Gastrocnemius medialis (tissue), 4 donors: ENCODE measurements around the gene UBE3B. TPM values are rescaled to one million over a fixed set of nuclear protein-coding genes. Genes with fewer than 3 reads are reported as not detected.

Experiments used
- ATAC-seq, 2 donors: fragments of 150-250 bp; one replicate each; pipeline ENCODE4 v1.9.1; 2016
- DNase-seq, 2 donors: peaks; one replicate each; pipeline ENCODE4 v3.0.0-alpha.2; 2019
- H3K27ac ChIP-seq, 4 donors: fragments of 200-600 bp; sonication (generic); 1 replicate in 1 of 4; 2 replicates in 3 of 4; pipeline ENCODE4 v1.5.1; 2016 to 2018; ENCODE audit warnings: mild to moderate bottlenecking in 2 of 4, moderate library complexity in 1 of 4
- H3K27me3 ChIP-seq, 3 donors: fragments of 200-600 bp; sonication (generic) in 2 of 3; 1 replicate in 1 of 3; 2 replicates in 2 of 3; pipeline versions ENCODE4 v1.5.1 to v1.6.0; 2016 to 2019; ENCODE audit warnings: mild to moderate bottlenecking in 1 of 3, moderate library complexity in 1 of 3
- H3K36me3 ChIP-seq, 2 donors: fragments of 200-600 bp; sonication (generic) in 1 of 2; one replicate each; pipeline ENCODE4 v1.5.1; 2017 to 2018
- H3K4me1 ChIP-seq, 2 donors: fragments of 200-600 bp; sonication (generic) in 1 of 2; one replicate each; pipeline ENCODE4 v1.5.1; 2016 to 2017; ENCODE audit warnings: mild to moderate bottlenecking in 2 of 2
- H3K4me3 ChIP-seq, 4 donors: fragments of 200-600 bp; sonication (generic) in 3 of 4; 1 replicate in 1 of 4; 2 replicates in 3 of 4; pipeline ENCODE4 v1.5.1; 2016 to 2019; ENCODE audit warnings: mild to moderate bottlenecking in 2 of 4
- H3K9me3 ChIP-seq, 3 donors: fragments of 200-600 bp; sonication (generic) in 2 of 3; 1 replicate in 1 of 3; 2 replicates in 2 of 3; pipeline ENCODE4 v1.5.1; 2016 to 2019
- CTCF ChIP-seq, 5 experiments: fragments of 450-650 bp in 3 of 5; fragments of 200-600 bp in 2 of 5; sonication (generic) in 2 of 5; IDR thresholded peaks in 4 of 5; conservative IDR thresholded peaks in 1 of 5; 1 replicate in 4 of 5; 2 replicates in 1 of 5; pipeline ENCODE4 v1.5.1; 2016 to 2019; ENCODE audit warnings: antibody characterized with exemption in 5 of 5, mild to moderate bottlenecking in 3 of 5, moderate library complexity in 3 of 5
- POLR2A ChIP-seq, 2 donors: fragments of 450-650 bp; IDR thresholded peaks; one replicate each; pipeline ENCODE4 v1.6.1; 2017; ENCODE audit warnings: antibody characterized with exemption in 2 of 2, mild to moderate bottlenecking in 2 of 2, moderate library complexity in 2 of 2
- in situ Hi-C, 4 donors: fragments of 200-750 bp; cut with MboI; loops; one replicate each; pipeline versions ENCODE4 v1.15.0 to v1.8.0; 2017; ENCODE audit warnings: low sequenced_read_pairs in 4 of 4
- intact Hi-C: fragments of 100-400 bp; cut with DNase I; formaldehyde crosslinking; loops from one replicate; pipeline ENCODE4 v1.15.1; 2023; ENCODE audit warnings: low total_unique reads
- total RNA-seq, 4 donors: library from RNA; depleted of rRNA; stranded (reverse); fragments of >200 nt; gene quantifications; one replicate each; pipeline versions ENCODE4 v1.1.0 to v1.2.3, GENCODE V29; 2016

Gene UBE3B
- total RNA-seq, 4 donors from 2014 or later = 44.8 to 58.2 (median 55.9) TPM

GRCh38 chr12:109493090-109493489 lies 15.7 kb downstream of the UBE3B start:
- TF ChIP-seq CTCF (IDR thresholded peaks at IDR 0.05 in 4 of 5, conservative IDR thresholded peaks at IDR 0.05 in 1 of 5) (no peak), POLR2A (IDR thresholded peaks at IDR 0.05) (no peak)
- in situ Hi-C loops (no loop called here), intact Hi-C loops (no loop called here)
- H3K27me3 ChIP-seq = no peaks in the 10 kb centered on the region
- ATAC-seq = no peak
- H3K27ac ChIP-seq = no peak overlapping the region
- H3K36me3 ChIP-seq = peaks cover 0 to 90% of the 10 kb centered on the region in 2 donors
- no peak overlapping the region for H3K4me3 ChIP-seq
- DNase-seq = no peak
- H3K9me3 ChIP-seq = no peaks in the 10 kb centered on the region
- H3K4me1 ChIP-seq = peaks cover 0 to 22% of the 10 kb centered on the region in 2 donors

DNA sequence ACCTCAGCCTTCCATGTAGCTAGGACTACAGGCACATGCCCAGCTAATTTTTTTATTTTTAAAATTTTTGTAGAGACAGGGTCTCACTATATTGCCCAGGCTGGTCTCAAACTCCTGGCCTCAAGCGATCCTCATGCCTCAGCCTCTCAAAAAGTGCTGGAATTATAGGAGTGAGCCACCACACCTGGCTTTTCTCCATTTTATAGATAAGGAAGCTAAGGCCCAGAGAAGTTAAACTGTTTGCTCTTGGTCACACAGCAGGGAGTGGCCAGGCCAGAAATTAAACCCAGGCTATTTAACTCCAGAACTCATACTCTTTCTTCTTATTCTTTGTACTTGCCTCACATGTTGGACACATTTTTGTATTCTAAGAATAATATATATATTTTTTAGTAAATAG lies 16.5 kb downstream of the UBE3B start:
- Histone ChIP-seq H3K27ac (no peak overlapping the region), H3K36me3 (peaks cover 0 to 90% of the 10 kb centered on the region in 2 donors), H3K9me3 (no peaks in the 10 kb centered on the region), H3K27me3 (no peaks in the 10 kb centered on the region), H3K4me3 (no peak overlapping the region), H3K4me1 (peaks cover 0 to 20% of the 10 kb centered on the region in 2 donors)
- intact Hi-C loops = no loop called here
- ATAC-seq = no peak
- in situ Hi-C loops = no loop called here
- TF ChIP-seq POLR2A (IDR thresholded peaks at IDR 0.05) (no peak), CTCF (IDR thresholded peaks at IDR 0.05 in 4 of 5, conservative IDR thresholded peaks at IDR 0.05 in 1 of 5) (no peak)
- DNase-seq = no peak

DNA sequence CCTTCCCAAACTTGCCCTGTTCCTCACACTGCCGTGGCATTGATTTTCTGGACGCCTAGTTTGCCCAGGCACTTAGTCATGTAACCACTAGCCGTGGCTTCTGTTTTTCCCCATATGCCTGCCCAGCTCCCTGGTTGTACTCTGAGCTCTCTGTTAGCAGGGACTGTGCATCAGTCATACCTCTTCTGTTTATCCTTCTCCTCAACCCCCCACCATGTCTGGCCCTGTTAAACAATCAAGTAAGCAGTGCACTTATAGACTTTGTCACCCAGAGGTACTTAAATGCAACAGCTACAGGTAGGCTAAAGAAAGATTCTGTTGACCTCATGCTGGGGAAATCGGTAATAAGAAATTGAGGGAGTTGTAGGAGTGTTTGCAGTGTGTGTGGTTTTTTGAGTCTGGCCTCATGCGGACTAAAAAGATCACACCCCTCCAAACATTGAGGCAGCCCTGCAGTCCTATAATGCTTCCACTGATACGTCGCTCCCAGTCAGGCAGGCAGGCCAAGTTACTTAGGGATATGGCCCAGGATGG lies 17.0 kb downstream of the UBE3B start:
- intact Hi-C loops (no loop called here), in situ Hi-C loops (no loop called here)
- TF ChIP-seq POLR2A (IDR thresholded peaks at IDR 0.05) = no peak
- no peak for TF ChIP-seq CTCF (IDR thresholded peaks at IDR 0.05 in 4 of 5, conservative IDR thresholded peaks at IDR 0.05 in 1 of 5)
- H3K4me3 ChIP-seq = no peak overlapping the region
- peaks cover 0 to 16% of the 10 kb centered on the region in 2 donors for H3K4me1 ChIP-seq
- DNase-seq (no peak), ATAC-seq (no peak)
- H3K36me3 ChIP-seq = peaks cover 0 to 90% of the 10 kb centered on the region in 2 donors
- no peaks in the 10 kb centered on the region for H3K9me3 ChIP-seq
- H3K27ac ChIP-seq = no peak overlapping the region
- H3K27me3 ChIP-seq = no peaks in the 10 kb centered on the region

DNA sequence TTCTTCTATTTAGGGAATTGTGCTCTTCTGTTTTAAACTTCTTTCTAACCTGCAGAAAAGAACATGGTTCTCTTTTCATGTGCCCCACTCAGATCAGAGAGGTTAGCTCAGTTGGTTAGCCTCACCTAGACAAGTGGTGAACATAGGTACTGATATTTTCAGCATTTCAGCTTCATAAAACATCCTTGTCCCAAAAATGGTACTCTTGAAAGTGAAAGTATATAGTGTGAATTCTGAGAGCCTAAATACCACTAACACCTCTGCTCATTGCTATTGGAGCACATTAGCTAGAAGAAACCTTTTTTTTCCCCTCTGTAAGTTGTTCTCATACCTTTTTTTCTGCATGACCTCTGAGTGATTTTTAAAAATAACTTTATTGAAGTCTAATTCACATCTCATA lies 17.6 kb downstream of the UBE3B start:
- no peaks in the 10 kb centered on the region for H3K27me3 ChIP-seq
- H3K4me3 ChIP-seq = no peak overlapping the region
- H3K27ac ChIP-seq = no peak overlapping the region
- DNase-seq (no peak), ATAC-seq (no peak)
- intact Hi-C loops = no loop called here
- peaks cover 0 to 90% of the 10 kb centered on the region in 2 donors for H3K36me3 ChIP-seq
- TF ChIP-seq POLR2A (IDR thresholded peaks at IDR 0.05) (no peak), CTCF (IDR thresholded peaks at IDR 0.05 in 4 of 5, conservative IDR thresholded peaks at IDR 0.05 in 1 of 5) (no peak)
- H3K4me1 ChIP-seq = peaks cover 0 to 10% of the 10 kb centered on the region in 2 donors
- in situ Hi-C loops = no loop called here
- H3K9me3 ChIP-seq = no peaks in the 10 kb centered on the region

GRCh38 chr12:109496306-109496705 lies 18.9 kb downstream of the UBE3B start:
- intact Hi-C loops = no loop called here
- Histone ChIP-seq H3K27me3 (no peaks in the 10 kb centered on the region), H3K36me3 (peaks cover 0 to 90% of the 10 kb centered on the region in 2 donors), H3K27ac (no peak overlapping the region), H3K9me3 (no peaks in the 10 kb centered on the region), H3K4me3 (no peak overlapping the region), H3K4me1 (no peaks in the 10 kb centered on the region)
- ATAC-seq (no peak), DNase-seq (no peak)
- no peak for TF ChIP-seq POLR2A (IDR thresholded peaks at IDR 0.05)
- no peak for TF ChIP-seq CTCF (IDR thresholded peaks at IDR 0.05 in 4 of 5, conservative IDR thresholded peaks at IDR 0.05 in 1 of 5)
- in situ Hi-C loops = no loop called here
